ENCODE data around the gene UBE3C. TPM values are rescaled to one million over a fixed set of nuclear protein-coding genes. Genes with fewer than 3 reads are reported as not detected.
A peak's percentile ranks its signal among the peaks of the same experiment; 100 is the strongest.

UBE3C gene
- total and polyA plus RNA-seq, 2 of the 13 experiments (the other 11 are each of a cell fraction or from before 2014, with no cell fraction given): 27.0 to 48.2 TPM

DNA sequence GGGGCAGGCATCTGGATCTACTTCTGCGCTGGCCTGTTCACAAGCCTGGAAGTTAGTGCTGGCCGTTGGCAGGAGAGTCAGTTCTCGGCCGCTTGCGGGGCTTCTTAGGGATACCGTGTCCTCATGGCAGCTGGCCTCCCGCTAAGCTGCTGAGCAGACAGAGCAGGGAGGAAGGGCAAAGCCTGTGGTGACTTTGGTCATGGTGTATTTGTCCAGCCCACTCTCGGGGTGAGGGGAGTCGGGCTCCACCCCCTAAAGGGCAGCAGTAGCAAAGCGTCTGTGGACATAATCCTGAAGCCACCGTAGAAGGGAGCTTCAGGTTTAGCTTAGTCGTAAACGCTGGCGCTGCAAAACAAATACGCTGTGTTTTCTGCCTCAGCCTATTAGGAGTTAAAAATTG is 12.2 kb downstream of the UBE3C start (continued):
- TF ChIP-seq GZF1 (CRISPR knock-in tag; IDR thresholded peaks at IDR 0.05) (no peak), NFYC (CRISPR knock-in tag; IDR thresholded peaks at IDR 0.05) (no peak), ZNF614 (CRISPR knock-in tag; IDR thresholded peaks at IDR 0.05; ENCODE audit: borderline replicate concordance) (peak; percentile 61; the same call in 1 of the 2 replicates), ZSCAN20 (CRISPR knock-in tag; IDR thresholded peaks at IDR 0.05; ENCODE audit: borderline replicate concordance) (no peak), ZNF121 (CRISPR knock-in tag; IDR thresholded peaks at IDR 0.05) (no peak), NFE2L2 (IDR thresholded peaks at IDR 0.05; ENCODE audit: low read length) (no peak), SOX6 (IDR thresholded peaks at IDR 0.05) (no peak), SOX6 (CRISPR knock-in tag; IDR thresholded peaks at IDR 0.05) (0 out of 2 replicates have a peak, but pooled peaks have one; percentile 24), IKZF1 (IDR thresholded peaks at IDR 0.05) (no peak), ZNF17 (CRISPR knock-in tag; IDR thresholded peaks at IDR 0.05) (no peak), ZNF263 (CRISPR knock-in tag; IDR thresholded peaks at IDR 0.05) (peak; percentile 56; the same call in 1 of the 2 replicates), MATR3 (CRISPR knock-in tag; IDR thresholded peaks at IDR 0.05) (no peak)
- TF ChIP-seq, protein P1, sequence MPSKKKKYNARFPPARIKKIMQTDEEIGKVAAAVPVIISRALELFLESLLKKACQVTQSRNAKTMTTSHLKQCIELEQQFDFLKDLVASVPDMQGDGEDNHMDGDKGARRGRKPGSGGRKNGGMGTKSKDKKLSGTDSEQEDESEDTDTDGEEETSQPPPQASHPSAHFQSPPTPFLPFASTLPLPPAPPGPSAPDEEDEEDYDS (CRISPR knock-in tag; IDR thresholded peaks at IDR 0.05): peak; percentile 34; the same call in 1 of the 2 replicates
- TF ChIP-seq, protein P2, sequence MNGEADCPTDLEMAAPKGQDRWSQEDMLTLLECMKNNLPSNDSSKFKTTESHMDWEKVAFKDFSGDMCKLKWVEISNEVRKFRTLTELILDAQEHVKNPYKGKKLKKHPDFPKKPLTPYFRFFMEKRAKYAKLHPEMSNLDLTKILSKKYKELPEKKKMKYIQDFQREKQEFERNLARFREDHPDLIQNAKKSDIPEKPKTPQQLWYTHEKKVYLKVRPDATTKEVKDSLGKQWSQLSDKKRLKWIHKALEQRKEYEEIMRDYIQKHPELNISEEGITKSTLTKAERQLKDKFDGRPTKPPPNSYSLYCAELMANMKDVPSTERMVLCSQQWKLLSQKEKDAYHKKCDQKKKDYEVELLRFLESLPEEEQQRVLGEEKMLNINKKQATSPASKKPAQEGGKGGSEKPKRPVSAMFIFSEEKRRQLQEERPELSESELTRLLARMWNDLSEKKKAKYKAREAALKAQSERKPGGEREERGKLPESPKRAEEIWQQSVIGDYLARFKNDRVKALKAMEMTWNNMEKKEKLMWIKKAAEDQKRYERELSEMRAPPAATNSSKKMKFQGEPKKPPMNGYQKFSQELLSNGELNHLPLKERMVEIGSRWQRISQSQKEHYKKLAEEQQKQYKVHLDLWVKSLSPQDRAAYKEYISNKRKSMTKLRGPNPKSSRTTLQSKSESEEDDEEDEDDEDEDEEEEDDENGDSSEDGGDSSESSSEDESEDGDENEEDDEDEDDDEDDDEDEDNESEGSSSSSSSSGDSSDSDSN (CRISPR knock-in tag; IDR thresholded peaks at IDR 0.05): 0 out of 2 replicates have a peak, but pooled peaks have one; percentile 41
- TF ChIP-seq, protein P3, sequence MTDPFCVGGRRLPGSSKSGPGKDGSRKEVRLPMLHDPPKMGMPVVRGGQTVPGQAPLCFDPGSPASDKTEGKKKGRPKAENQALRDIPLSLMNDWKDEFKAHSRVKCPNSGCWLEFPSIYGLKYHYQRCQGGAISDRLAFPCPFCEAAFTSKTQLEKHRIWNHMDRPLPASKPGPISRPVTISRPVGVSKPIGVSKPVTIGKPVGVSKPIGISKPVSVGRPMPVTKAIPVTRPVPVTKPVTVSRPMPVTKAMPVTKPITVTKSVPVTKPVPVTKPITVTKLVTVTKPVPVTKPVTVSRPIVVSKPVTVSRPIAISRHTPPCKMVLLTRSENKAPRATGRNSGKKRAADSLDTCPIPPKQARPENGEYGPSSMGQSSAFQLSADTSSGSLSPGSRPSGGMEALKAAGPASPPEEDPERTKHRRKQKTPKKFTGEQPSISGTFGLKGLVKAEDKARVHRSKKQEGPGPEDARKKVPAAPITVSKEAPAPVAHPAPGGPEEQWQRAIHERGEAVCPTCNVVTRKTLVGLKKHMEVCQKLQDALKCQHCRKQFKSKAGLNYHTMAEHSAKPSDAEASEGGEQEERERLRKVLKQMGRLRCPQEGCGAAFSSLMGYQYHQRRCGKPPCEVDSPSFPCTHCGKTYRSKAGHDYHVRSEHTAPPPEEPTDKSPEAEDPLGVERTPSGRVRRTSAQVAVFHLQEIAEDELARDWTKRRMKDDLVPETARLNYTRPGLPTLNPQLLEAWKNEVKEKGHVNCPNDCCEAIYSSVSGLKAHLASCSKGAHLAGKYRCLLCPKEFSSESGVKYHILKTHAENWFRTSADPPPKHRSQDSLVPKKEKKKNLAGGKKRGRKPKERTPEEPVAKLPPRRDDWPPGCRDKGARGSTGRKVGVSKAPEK (CRISPR knock-in tag; IDR thresholded peaks at IDR 0.05; ENCODE audit: borderline replicate concordance): peak; percentile 26; the same call in 1 of the 2 replicates
- TF ChIP-seq, protein P4, sequence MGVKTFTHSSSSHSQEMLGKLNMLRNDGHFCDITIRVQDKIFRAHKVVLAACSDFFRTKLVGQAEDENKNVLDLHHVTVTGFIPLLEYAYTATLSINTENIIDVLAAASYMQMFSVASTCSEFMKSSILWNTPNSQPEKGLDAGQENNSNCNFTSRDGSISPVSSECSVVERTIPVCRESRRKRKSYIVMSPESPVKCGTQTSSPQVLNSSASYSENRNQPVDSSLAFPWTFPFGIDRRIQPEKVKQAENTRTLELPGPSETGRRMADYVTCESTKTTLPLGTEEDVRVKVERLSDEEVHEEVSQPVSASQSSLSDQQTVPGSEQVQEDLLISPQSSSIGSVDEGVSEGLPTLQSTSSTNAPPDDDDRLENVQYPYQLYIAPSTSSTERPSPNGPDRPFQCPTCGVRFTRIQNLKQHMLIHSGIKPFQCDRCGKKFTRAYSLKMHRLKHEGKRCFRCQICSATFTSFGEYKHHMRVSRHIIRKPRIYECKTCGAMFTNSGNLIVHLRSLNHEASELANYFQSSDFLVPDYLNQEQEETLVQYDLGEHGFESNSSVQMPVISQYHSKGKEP (CRISPR knock-in tag; IDR thresholded peaks at IDR 0.05): no peak
- TF ChIP-seq, protein P5, sequence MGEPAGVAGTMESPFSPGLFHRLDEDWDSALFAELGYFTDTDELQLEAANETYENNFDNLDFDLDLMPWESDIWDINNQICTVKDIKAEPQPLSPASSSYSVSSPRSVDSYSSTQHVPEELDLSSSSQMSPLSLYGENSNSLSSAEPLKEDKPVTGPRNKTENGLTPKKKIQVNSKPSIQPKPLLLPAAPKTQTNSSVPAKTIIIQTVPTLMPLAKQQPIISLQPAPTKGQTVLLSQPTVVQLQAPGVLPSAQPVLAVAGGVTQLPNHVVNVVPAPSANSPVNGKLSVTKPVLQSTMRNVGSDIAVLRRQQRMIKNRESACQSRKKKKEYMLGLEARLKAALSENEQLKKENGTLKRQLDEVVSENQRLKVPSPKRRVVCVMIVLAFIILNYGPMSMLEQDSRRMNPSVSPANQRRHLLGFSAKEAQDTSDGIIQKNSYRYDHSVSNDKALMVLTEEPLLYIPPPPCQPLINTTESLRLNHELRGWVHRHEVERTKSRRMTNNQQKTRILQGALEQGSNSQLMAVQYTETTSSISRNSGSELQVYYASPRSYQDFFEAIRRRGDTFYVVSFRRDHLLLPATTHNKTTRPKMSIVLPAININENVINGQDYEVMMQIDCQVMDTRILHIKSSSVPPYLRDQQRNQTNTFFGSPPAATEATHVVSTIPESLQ (CRISPR knock-in tag; conservative IDR thresholded peaks at IDR 0.05): no peak
- TF ChIP-seq, protein P6, sequence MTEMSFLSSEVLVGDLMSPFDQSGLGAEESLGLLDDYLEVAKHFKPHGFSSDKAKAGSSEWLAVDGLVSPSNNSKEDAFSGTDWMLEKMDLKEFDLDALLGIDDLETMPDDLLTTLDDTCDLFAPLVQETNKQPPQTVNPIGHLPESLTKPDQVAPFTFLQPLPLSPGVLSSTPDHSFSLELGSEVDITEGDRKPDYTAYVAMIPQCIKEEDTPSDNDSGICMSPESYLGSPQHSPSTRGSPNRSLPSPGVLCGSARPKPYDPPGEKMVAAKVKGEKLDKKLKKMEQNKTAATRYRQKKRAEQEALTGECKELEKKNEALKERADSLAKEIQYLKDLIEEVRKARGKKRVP (CRISPR knock-in tag; IDR thresholded peaks at IDR 0.05): no peak

All from HepG2 (cell line).